GM19351 (cell line): ENCODE measurements around the gene PGM5.
"Not testable (repeated sequence)": the region's sequence is repeated elsewhere in the genome, so short reads cannot be mapped to it uniquely, and the experiment has no call there.

Source experiments
- ATAC-seq: cut with Tn5 transposase; IDR thresholded peaks from one replicate; pipeline ENCODE4 v1.9.1; 2021; ENCODE audit warnings: mild to moderate bottlenecking, moderate library complexity; ENCODE audit not compliant: unreplicated experiment

Gene PGM5

GRCh38 chr9:68356380-68357118 is at the start of gene PGM5:
Gene PGM5 (plus strand): TSS chr9:68356611. CDS start chr9:68357128, 517 bp downstream.
- ATAC-seq = peak; percentile 67

- ATAC-seq = not testable (repeated sequence)
Measured at GRCh38 chr9:68307127-68307526, 49.3 kb upstream of the PGM5 start.

- ATAC-seq = not testable (repeated sequence)
Measured at GRCh38 chr9:68307654-68308053, 48.8 kb upstream of the PGM5 start.

GRCh38 chr9:68311208-68311607 is 45.2 kb upstream of the PGM5 start:
- not testable (repeated sequence) for ATAC-seq

- not testable (repeated sequence) for ATAC-seq
Measured at GRCh38 chr9:68318209-68318608, 38.2 kb upstream of the PGM5 start.

- ATAC-seq = not testable (repeated sequence)
Measured at GRCh38 chr9:68323749-68324148, 32.7 kb upstream of the PGM5 start.

- not testable (repeated sequence) for ATAC-seq
Measured at GRCh38 chr9:68324518-68324917, 31.9 kb upstream of the PGM5 start.

- ATAC-seq = not testable (repeated sequence)
Measured at GRCh38 chr9:68329106-68329505, 27.3 kb upstream of the PGM5 start.

- not testable (repeated sequence) for ATAC-seq
Measured at GRCh38 chr9:68330531-68331173, 25.8 kb upstream of the PGM5 start.

- ATAC-seq = not testable (repeated sequence)
Measured at GRCh38 chr9:68332122-68332521, 24.3 kb upstream of the PGM5 start.

- ATAC-seq = not testable (repeated sequence)
Measured at GRCh38 chr9:68335935-68336334, 20.5 kb upstream of the PGM5 start.

- not testable (repeated sequence) for ATAC-seq
Measured at GRCh38 chr9:68336639-68337339, 19.6 kb upstream of the PGM5 start.

- not testable (repeated sequence) for ATAC-seq
Measured at GRCh38 chr9:68338000-68338399, 18.4 kb upstream of the PGM5 start.

- ATAC-seq = peak; percentile 92
Measured at GRCh38 chr9:68342265-68343025, 14.0 kb upstream of the PGM5 start.

- not testable (repeated sequence) for ATAC-seq
Measured at GRCh38 chr9:68343242-68343641, 13.2 kb upstream of the PGM5 start.

GRCh38 chr9:68343992-68344391 is 12.4 kb upstream of the PGM5 start:
- ATAC-seq = not testable (repeated sequence)

- ATAC-seq = not testable (repeated sequence)
Measured at GRCh38 chr9:68351689-68352088, 4.7 kb upstream of the PGM5 start.

- ATAC-seq = not testable (repeated sequence)
Measured at GRCh38 chr9:68355993-68356379, 425 bp upstream of the PGM5 start.

- peak; percentile 17 for ATAC-seq
Measured at GRCh38 chr9:68357119-68357714, 806 bp downstream of the PGM5 start.

GRCh38 chr9:68366933-68367547 is 10.6 kb downstream of the PGM5 start:
- ATAC-seq = peak; percentile 69
